HepG2 (cell line): ENCODE results near the gene GOLGA6C. TPM values are rescaled to one million over a fixed set of nuclear protein-coding genes. Genes with fewer than 3 reads are reported as not detected.
"Not testable (repeated sequence)": the region's sequence is repeated elsewhere in the genome, so short reads cannot be mapped to it uniquely, and the experiment has no call there.

Experiments used
- ATAC-seq: fragments of 200-7000 bp; cut with Tn5 transposase; 3 replicates; pipeline ENCODE4 v1.9.1; 2020; ENCODE audit warnings: mild to moderate bottlenecking, moderate library complexity
- BruUV-seq: library from RNA; stranded (reverse); fragments of 400-500 nt; replicated peaks from 2 replicates; lab custom pipeline; 2021; lab: Mats Ljungman, UMichigan
- CTCF ChIA-PET: fragments of 300-600 bp; formaldehyde crosslinking; extraction: SDS; loops from one replicate; lab custom pipeline; 2021; ENCODE audit warnings: low total read pairs, inconsistent platforms, low intra/inter-chr PET ratio; lab: Yijun Ruan, JAX
- POLR2A ChIA-PET: fragments of 350-600 bp; sonication (Branson Sonifier 250); formaldehyde crosslinking; loops from one replicate; lab custom pipeline; 2020; ENCODE audit warnings: antibody characterized with exemption, inconsistent platforms; lab: Yijun Ruan, JAX
- DNase-seq: peaks from one replicate; pipeline ENCODE4 v3.0.0-alpha.2; 2015; ENCODE audit warnings: low spot score
- FAIRE-seq: peaks from 3 replicates; lab custom pipeline; 2011; peaks lifted over from hg19 to GRCh38; lab: Jason Lieb, UNC
- H2AFZ ChIP-seq: one replicate; pipeline ENCODE4 v1.6.1; 2011; ENCODE audit warnings: low read length, inconsistent platforms
- H3K27ac ChIP-seq: fragments of 300-600 bp; 3 replicates; pipeline ENCODE4 v1.8.0; 2011; ENCODE audit warnings: mixed run types, mild to moderate bottlenecking, mixed read lengths, low read length, inconsistent platforms; ENCODE audit not compliant: insufficient read depth; ENCODE audit errors: extremely low read length
- H3K27me3 ChIP-seq, 2 experiments: fragments of 200-600 bp in 1 of 2; 2 replicates in 1 of 2; 3 replicates in 1 of 2; pipeline versions ENCODE4 v1.6.0 to v1.8.0; 2011; ENCODE audit warnings: low read length in 2 of 2, mild to moderate bottlenecking in 2 of 2, moderate library complexity in 2 of 2, inconsistent platforms in 1 of 2; ENCODE audit not compliant: insufficient read depth in 2 of 2, control insufficient read depth in 1 of 2
- H3K36me3 ChIP-seq, 2 experiments: fragments of 200-600 bp in 1 of 2; replicated peaks in 1 of 2; 2 replicates in 1 of 2; 3 replicates in 1 of 2; pipeline versions ENCODE4 v1.5.1 to v1.8.0; 2011; ENCODE audit warnings: low read length in 2 of 2, inconsistent platforms in 1 of 2; ENCODE audit not compliant: insufficient read depth in 2 of 2, control insufficient read depth in 1 of 2
- H3K4me1 ChIP-seq: 2 replicates; pipeline ENCODE4 v1.5.1; 2012; ENCODE audit warnings: low read length, inconsistent platforms; ENCODE audit not compliant: insufficient read depth
- H3K4me2 ChIP-seq: 2 replicates; pipeline ENCODE4 v1.6.0; 2011; ENCODE audit warnings: low read depth, low read length, inconsistent platforms
- H3K4me3 ChIP-seq, 3 experiments: fragments of 200-600 bp in 1 of 3; sonication (generic), shearing (Covaris generic) in 1 of 3; replicated peaks in 1 of 3; 2 replicates each; pipeline ENCODE4 v1.5.1; 2011 to 2016; ENCODE audit warnings: low read length in 3 of 3, inconsistent platforms in 2 of 3, low read depth in 2 of 3, mild to moderate bottlenecking in 2 of 3, control low read depth in 1 of 3, mixed read lengths in 1 of 3; ENCODE audit not compliant: insufficient read depth in 1 of 3
- H3K79me2 ChIP-seq: one replicate; pipeline ENCODE4 v1.6.1; 2011; ENCODE audit warnings: low read length, inconsistent platforms; ENCODE audit not compliant: insufficient read depth
- H3K9ac ChIP-seq: 2 replicates; pipeline ENCODE4 v1.6.0; 2011; ENCODE audit warnings: mild to moderate bottlenecking, low read depth, low read length, inconsistent platforms; ENCODE audit not compliant: insufficient read depth
- H3K9me3 ChIP-seq: 2 replicates; pipeline ENCODE4 v1.5.1; 2012; ENCODE audit warnings: mild to moderate bottlenecking, low read length
- H4K20me1 ChIP-seq: 2 replicates; pipeline ENCODE4 v1.6.0; 2011; ENCODE audit warnings: inconsistent platforms, mild to moderate bottlenecking, low read length, moderate library complexity; ENCODE audit not compliant: insufficient read depth
- KLF6 ChIP-seq: IDR thresholded peaks from 2 replicates; pipeline ENCODE4 v1.8.0; 2016; ENCODE audit warnings: missing biosample characterization, missing genetic modification reagents
- PHF8 ChIP-seq: sonication (generic); formaldehyde crosslinking; IDR thresholded peaks from 2 replicates; pipeline ENCODE4 v1.5.0; 2020; ENCODE audit warnings: missing genetic modification reagents
- ZBTB42 ChIP-seq: sonication (generic); formaldehyde crosslinking; IDR thresholded peaks from 2 replicates; pipeline ENCODE4 v1.5.0; 2020; ENCODE audit warnings: mild to moderate bottlenecking, missing genetic modification reagents
- ZFP36 ChIP-seq: fragments of 150-350 bp; IDR thresholded peaks from 2 replicates; pipeline ENCODE4 v1.6.1; 2018; ENCODE audit warnings: borderline replicate concordance, low read length, low read depth; ENCODE audit not compliant: partially characterized antibody
- ZNF20 ChIP-seq: sonication (generic); formaldehyde crosslinking; IDR thresholded peaks from 2 replicates; pipeline ENCODE4 v1.4.0; 2020; ENCODE audit warnings: mild to moderate bottlenecking, moderate library complexity, missing genetic modification reagents
- ZNF354B ChIP-seq: sonication (generic); formaldehyde crosslinking; IDR thresholded peaks from 2 replicates; pipeline ENCODE4 v1.8.0; 2022; ENCODE audit warnings: mild to moderate bottlenecking, missing genetic modification reagents
- ZNF431 ChIP-seq: sonication (generic); formaldehyde crosslinking; IDR thresholded peaks from 2 replicates; pipeline ENCODE4 v1.9.0; 2022; ENCODE audit warnings: missing genetic modification reagents, low read depth, mild to moderate bottlenecking, borderline replicate concordance
- ZNF850 ChIP-seq: sonication (generic); formaldehyde crosslinking; conservative IDR thresholded peaks from 2 replicates; pipeline ENCODE4 v1.9.0; 2021; ENCODE audit warnings: mild to moderate bottlenecking, missing genetic modification reagents
- WGBS: methylation state at CpG from one replicate; pipeline ENCODE4 v1.1.6; 2017; ENCODE audit warnings: low lambda C conversion rate; 5-methylcytosine and 5-hydroxymethylcytosine counted together
- in situ Hi-C: cut with HindIII; loops from 2 replicates; pipeline ENCODE4 v1.10.0; 2017; ENCODE audit warnings: low pct_unique_long_range_greater_than_20kb; ENCODE audit not compliant: extremely low pct_ligation_motif_present
- intact Hi-C: fragments of 100-400 bp; cut with micrococcal nuclease; formaldehyde crosslinking; loops from one replicate; pipeline ENCODE4 v1.10.0; 2022; ENCODE audit not compliant: unreplicated experiment
- polyA plus RNA-seq, 8 experiments: library from polyadenylated mRNA; depleted of rRNA in 3 of 8; stranded (reverse) in 7 of 8; unstranded in 1 of 8; fragments of >200 nt; fragmentation: Illumina TruSeq in 4 of 8; extraction: Trizol in 4 of 8; gene quantifications; 2 replicates each; pipeline versions ENCODE4 v1.2.1 to v1.2.3, GENCODE V29; 2011 to 2016; ENCODE audit warnings: low read depth in 4 of 8, missing spikeins in 1 of 8, mixed read lengths in 1 of 8; ENCODE audit not compliant: insufficient read depth in 1 of 8
- total RNA-seq, 5 experiments: library from RNA; depleted of rRNA; stranded (reverse); fragments of >200 nt; fragmentation: Illumina TruSeq; extraction: Trizol; gene quantifications; 2 replicates each; pipeline ENCODE4 v1.2.3, GENCODE V29; 2016; ENCODE audit warnings: low read depth in 1 of 5
- TF ChIP-seq, protein P1 (sequence below): IDR thresholded peaks from 2 replicates; pipeline ENCODE4 v1.6.1; 2012; ENCODE audit warnings: low read length, improper control_type of control experiment
- TF ChIP-seq, protein P2 (sequence below): sonication (generic); formaldehyde crosslinking; IDR thresholded peaks from 2 replicates; pipeline ENCODE4 v1.5.1; 2020; ENCODE audit warnings: mild to moderate bottlenecking, missing genetic modification reagents, moderate library complexity

GOLGA6C gene
- total and polyA plus RNA-seq, 2 of the 13 experiments (the other 11 are each of a cell fraction or from before 2014, with no cell fraction given): not detected

DNA sequence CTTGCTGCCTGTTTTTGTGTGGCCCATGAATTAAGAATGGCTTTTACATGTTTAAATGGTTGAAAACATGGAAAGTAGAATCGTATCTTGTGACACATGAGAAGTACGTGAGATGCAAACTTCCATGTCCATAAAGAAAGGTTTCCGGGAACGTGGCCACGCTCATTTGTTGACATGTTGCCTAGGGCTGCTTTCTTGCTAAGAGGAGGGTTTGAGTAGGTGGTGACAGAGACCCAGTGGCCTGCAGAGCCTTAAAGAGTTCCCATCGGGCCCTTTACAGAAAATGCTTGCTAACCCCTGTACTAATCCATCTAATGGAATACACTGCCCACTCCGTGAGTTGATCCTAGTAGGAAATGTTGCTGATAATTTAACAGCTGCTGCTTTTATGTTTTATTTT, 31.0 kb upstream of the GOLGA6C start:
- H3K79me2 ChIP-seq, DNase-seq, H3K4me2 ChIP-seq, POLR2A ChIA-PET, FAIRE-seq, H3K36me3 ChIP-seq, H4K20me1 ChIP-seq, H3K4me3 ChIP-seq, H3K27ac ChIP-seq, ATAC-seq, H3K9me3 ChIP-seq, intact Hi-C loops, H3K9ac ChIP-seq, H2AFZ ChIP-seq, CTCF ChIA-PET, BruUV-seq: not testable (repeated sequence)
- Histone ChIP-seq H3K4me1 (peaks cover 14% of the 10 kb centered on the region; the same call in 1 of the 2 replicates), H3K27me3 (peaks cover 3 to 58% of the 10 kb centered on the region in 2 experiments; a peak in 4 of 5 replicates)
- 19% methylated on average over 7 of the region's 7 CpGs for WGBS
- in situ Hi-C loops: loop anchor here (25.0 kb wide), 1 partner anchor 535 kb away; no protein-coding TSS in a partner anchor

DNA sequence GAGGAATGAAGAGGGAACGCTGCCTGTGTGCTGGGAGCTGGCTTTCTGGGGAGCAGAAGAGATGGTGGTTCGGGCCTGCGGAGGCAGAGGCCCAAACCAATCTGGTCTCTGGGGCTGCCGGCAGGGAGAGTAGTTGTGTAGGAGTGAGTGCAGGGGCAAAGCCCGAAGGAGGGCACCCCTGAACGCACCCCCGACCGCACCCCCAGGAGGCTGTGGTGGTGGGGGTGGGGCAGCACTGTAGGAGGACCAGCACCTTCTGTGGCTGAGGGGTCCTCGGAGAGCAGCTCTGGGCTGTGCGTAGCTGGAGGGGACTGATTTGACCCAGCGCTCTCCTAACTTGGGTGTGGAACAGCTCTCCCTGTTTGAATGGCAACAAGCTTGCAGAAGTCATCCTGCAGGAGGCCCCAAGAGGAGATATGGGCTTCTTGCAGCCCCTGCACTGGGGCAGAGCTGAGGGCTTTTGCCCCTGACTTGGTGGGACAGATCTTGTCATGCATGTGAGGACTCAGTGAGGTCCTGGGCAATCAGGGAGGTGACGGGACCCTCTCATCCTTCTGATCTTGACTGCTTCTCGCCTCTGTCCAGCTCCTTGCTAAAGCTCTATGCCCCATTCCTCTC, 30.4 kb upstream of the GOLGA6C start:
- Histone ChIP-seq H3K36me3 (no peaks in the 10 kb centered on the region), H3K79me2 (no peaks in the 10 kb centered on the region), H3K9me3 (no peaks in the 10 kb centered on the region), H3K9ac (no peak overlapping the region), H3K4me3 (no peak overlapping the region), H3K27ac (no peak overlapping the region), H4K20me1 (no peaks in the 10 kb centered on the region), H2AFZ (no peak overlapping the region), H3K4me2 (no peak overlapping the region), H3K4me1 (peaks cover 14% of the 10 kb centered on the region; the same call in 1 of the 2 replicates), H3K27me3 (peaks cover 3 to 54% of the 10 kb centered on the region in 2 experiments; a peak in 4 of 5 replicates)
- intact Hi-C loops (no loop called here), in situ Hi-C loops (loop anchor here (25.0 kb wide), 1 partner anchor 535 kb away; no protein-coding TSS in a partner anchor)
- ChIA-PET CTCF (no interaction called here), POLR2A (no interaction called here)
- 71% methylated on average over 3 of the region's 13 CpGs for WGBS
- FAIRE-seq (no peak), DNase-seq (no peak), ATAC-seq (no peak)
- no TSS peak for BruUV-seq
- TF ChIP-seq ZNF20 (CRISPR knock-in tag): no peak
- TF ChIP-seq, protein P1, sequence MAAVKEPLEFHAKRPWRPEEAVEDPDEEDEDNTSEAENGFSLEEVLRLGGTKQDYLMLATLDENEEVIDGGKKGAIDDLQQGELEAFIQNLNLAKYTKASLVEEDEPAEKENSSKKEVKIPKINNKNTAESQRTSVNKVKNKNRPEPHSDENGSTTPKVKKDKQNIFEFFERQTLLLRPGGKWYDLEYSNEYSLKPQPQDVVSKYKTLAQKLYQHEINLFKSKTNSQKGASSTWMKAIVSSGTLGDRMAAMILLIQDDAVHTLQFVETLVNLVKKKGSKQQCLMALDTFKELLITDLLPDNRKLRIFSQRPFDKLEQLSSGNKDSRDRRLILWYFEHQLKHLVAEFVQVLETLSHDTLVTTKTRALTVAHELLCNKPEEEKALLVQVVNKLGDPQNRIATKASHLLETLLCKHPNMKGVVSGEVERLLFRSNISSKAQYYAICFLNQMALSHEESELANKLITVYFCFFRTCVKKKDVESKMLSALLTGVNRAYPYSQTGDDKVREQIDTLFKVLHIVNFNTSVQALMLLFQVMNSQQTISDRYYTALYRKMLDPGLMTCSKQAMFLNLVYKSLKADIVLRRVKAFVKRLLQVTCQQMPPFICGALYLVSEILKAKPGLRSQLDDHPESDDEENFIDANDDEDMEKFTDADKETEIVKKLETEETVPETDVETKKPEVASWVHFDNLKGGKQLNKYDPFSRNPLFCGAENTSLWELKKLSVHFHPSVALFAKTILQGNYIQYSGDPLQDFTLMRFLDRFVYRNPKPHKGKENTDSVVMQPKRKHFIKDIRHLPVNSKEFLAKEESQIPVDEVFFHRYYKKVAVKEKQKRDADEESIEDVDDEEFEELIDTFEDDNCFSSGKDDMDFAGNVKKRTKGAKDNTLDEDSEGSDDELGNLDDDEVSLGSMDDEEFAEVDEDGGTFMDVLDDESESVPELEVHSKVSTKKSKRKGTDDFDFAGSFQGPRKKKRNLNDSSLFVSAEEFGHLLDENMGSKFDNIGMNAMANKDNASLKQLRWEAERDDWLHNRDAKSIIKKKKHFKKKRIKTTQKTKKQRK: no peak
- no peak for TF ChIP-seq KLF6 (CRISPR knock-in tag)
- no peak for TF ChIP-seq ZNF431 (CRISPR knock-in tag)
- TF ChIP-seq, protein P2, sequence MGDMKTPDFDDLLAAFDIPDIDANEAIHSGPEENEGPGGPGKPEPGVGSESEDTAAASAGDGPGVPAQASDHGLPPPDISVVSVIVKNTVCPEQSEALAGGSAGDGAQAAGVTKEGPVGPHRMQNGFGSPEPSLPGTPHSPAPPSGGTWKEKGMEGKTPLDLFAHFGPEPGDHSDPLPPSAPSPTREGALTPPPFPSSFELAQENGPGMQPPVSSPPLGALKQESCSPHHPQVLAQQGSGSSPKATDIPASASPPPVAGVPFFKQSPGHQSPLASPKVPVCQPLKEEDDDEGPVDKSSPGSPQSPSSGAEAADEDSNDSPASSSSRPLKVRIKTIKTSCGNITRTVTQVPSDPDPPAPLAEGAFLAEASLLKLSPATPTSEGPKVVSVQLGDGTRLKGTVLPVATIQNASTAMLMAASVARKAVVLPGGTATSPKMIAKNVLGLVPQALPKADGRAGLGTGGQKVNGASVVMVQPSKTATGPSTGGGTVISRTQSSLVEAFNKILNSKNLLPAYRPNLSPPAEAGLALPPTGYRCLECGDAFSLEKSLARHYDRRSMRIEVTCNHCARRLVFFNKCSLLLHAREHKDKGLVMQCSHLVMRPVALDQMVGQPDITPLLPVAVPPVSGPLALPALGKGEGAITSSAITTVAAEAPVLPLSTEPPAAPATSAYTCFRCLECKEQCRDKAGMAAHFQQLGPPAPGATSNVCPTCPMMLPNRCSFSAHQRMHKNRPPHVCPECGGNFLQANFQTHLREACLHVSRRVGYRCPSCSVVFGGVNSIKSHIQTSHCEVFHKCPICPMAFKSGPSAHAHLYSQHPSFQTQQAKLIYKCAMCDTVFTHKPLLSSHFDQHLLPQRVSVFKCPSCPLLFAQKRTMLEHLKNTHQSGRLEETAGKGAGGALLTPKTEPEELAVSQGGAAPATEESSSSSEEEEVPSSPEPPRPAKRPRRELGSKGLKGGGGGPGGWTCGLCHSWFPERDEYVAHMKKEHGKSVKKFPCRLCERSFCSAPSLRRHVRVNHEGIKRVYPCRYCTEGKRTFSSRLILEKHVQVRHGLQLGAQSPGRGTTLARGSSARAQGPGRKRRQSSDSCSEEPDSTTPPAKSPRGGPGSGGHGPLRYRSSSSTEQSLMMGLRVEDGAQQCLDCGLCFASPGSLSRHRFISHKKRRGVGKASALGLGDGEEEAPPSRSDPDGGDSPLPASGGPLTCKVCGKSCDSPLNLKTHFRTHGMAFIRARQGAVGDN (CRISPR knock-in tag): no peak
- no peak for TF ChIP-seq PHF8 (CRISPR knock-in tag)
- no peak for TF ChIP-seq ZBTB42
- TF ChIP-seq ZFP36: no peak
- no peak for TF ChIP-seq ZNF354B (CRISPR knock-in tag)
- no peak for TF ChIP-seq ZNF850 (CRISPR knock-in tag)
